HG03066 (cell line): Measurements from ENCODE around the gene RAB44.

Source experiments
- ATAC-seq: cut with Tn5 transposase; IDR thresholded peaks from one replicate; pipeline ENCODE4 v1.9.1; 2021; ENCODE audit warnings: low read depth; ENCODE audit not compliant: unreplicated experiment

RAB44 gene

GRCh38 chr6:36727505-36728021 is 29.9 kb downstream of the RAB44 start:
- ATAC-seq: no peak

- no peak for ATAC-seq
Observed at GRCh38 chr6:36728289-36729160, 30.9 kb downstream of the RAB44 start.

GRCh38 chr6:36729161-36729524 is 31.5 kb downstream of the RAB44 start:
- ATAC-seq: no peak

GRCh38 chr6:36730424-36731380 is 33.1 kb downstream of the RAB44 start:
- ATAC-seq: no peak

GRCh38 chr6:36731622-36732310 is 34.1 kb downstream of the RAB44 start:
- ATAC-seq: no peak

- no peak for ATAC-seq
Observed at GRCh38 chr6:36733300-36733699, 35.7 kb downstream of the RAB44 start.

GRCh38 chr6:36734486-36735060 is 36.9 kb downstream of the RAB44 start:
- no peak for ATAC-seq

GRCh38 chr6:36735110-36736071 is 37.8 kb downstream of the RAB44 start:
- no peak for ATAC-seq

GRCh38 chr6:36737043-36737785 is 39.6 kb downstream of the RAB44 start:
- no peak for ATAC-seq

- no peak for ATAC-seq
Observed at GRCh38 chr6:36738108-36738507, 40.5 kb downstream of the RAB44 start.

GRCh38 chr6:36739947-36740817 is 42.6 kb downstream of the RAB44 start:
- no peak for ATAC-seq

GRCh38 chr6:36740818-36741179 is 43.2 kb downstream of the RAB44 start:
- no peak for ATAC-seq

GRCh38 chr6:36742146-36742545 is 44.5 kb downstream of the RAB44 start:
- ATAC-seq: no peak

GRCh38 chr6:36743032-36743431 is 45.4 kb downstream of the RAB44 start:
- no peak for ATAC-seq

- no peak for ATAC-seq
Observed at GRCh38 chr6:36743538-36744303, 46.1 kb downstream of the RAB44 start.

- ATAC-seq: no peak
Observed at GRCh38 chr6:36744304-36744673, 46.7 kb downstream of the RAB44 start.

- ATAC-seq: no peak
Observed at GRCh38 chr6:36745283-36745682, 47.7 kb downstream of the RAB44 start.
